Lower leg skin (tissue), 4 donors: ENCODE measurements around the gene TFRC. TPM values are rescaled to one million over a fixed set of nuclear protein-coding genes. Genes with fewer than 3 reads are reported as not detected.
"Not testable (repeated sequence)": the region's sequence is repeated elsewhere in the genome, so short reads cannot be mapped to it uniquely, and the experiment has no call there.

Source experiments
- DNase-seq, 2 donors: peaks; one replicate each; pipeline ENCODE4 v3.0.0-alpha.2; 2019; ENCODE audit warnings: low spot score in 2 of 2
- H3K4me3 ChIP-seq: fragments of 200-600 bp; sonication (generic); 2 replicates; pipeline ENCODE4 v1.5.1; 2017; ENCODE audit warnings: mild to moderate bottlenecking, low read depth; ENCODE audit not compliant: poor library complexity, severe bottlenecking
- CTCF ChIP-seq, 3 donors: fragments of 450-650 bp; IDR thresholded peaks; one replicate each; pipeline ENCODE4 v1.5.1; 2016; ENCODE audit warnings: antibody characterized with exemption in 3 of 3, mild to moderate bottlenecking in 3 of 3, moderate library complexity in 2 of 3
- POLR2A ChIP-seq, 2 donors: fragments of 450-650 bp; IDR thresholded peaks; one replicate each; pipeline ENCODE4 v1.6.1; 2016 to 2017; ENCODE audit warnings: antibody characterized with exemption in 2 of 2, mild to moderate bottlenecking in 1 of 2, moderate library complexity in 1 of 2
- WGBS, 2 donors: methylation state at CpG; one replicate each; pipeline ENCODE4 v1.1.5; 2018; 5-methylcytosine and 5-hydroxymethylcytosine counted together
- intact Hi-C: fragments of 100-400 bp; cut with DNase I; formaldehyde crosslinking; loops from one replicate; pipeline ENCODE4 v1.15.0; 2023; ENCODE audit warnings: low total_unique reads
- total RNA-seq, 4 donors: library from RNA; depleted of rRNA; stranded (reverse); fragments of >200 nt; gene quantifications; one replicate each; pipeline ENCODE4 v1.1.0, GENCODE V29; 2016

TFRC gene
- total RNA-seq, 4 donors from 2014 or later: 48.3 to 73.5 (median 59.6) TPM

GRCh38 chr3:196079682-196080081 is 2.2 kb downstream of the TFRC start:
- intact Hi-C loops: loop anchor here (5.0 kb wide), 1 partner anchor 118 kb away; no protein-coding TSS in a partner anchor
- no peak overlapping the region for H3K4me3 ChIP-seq
- DNase-seq: no peak
- TF ChIP-seq CTCF (IDR thresholded peaks at IDR 0.05) (no peak), POLR2A (IDR thresholded peaks at IDR 0.05) (no peak)
- WGBS, 2 donors: 74 to 86% methylated on average over 3 of the region's 3 CpGs

GRCh38 chr3:196075013-196075412 is 6.9 kb downstream of the TFRC start:
- DNase-seq: no peak
- intact Hi-C loops: no loop called here
- no peak overlapping the region for H3K4me3 ChIP-seq
- 83 to 89% methylated on average over 6 of the region's 6 CpGs for WGBS, 2 donors
- TF ChIP-seq CTCF (IDR thresholded peaks at IDR 0.05) (no peak), POLR2A (IDR thresholded peaks at IDR 0.05) (no peak)

GRCh38 chr3:196073255-196073753 is 8.6 kb downstream of the TFRC start:
- no peak overlapping the region for H3K4me3 ChIP-seq
- DNase-seq: peak in 1 of 2 donors; percentile 55
- no peak for TF ChIP-seq CTCF (IDR thresholded peaks at IDR 0.05)
- no peak for TF ChIP-seq POLR2A (IDR thresholded peaks at IDR 0.05)
- WGBS, 2 donors: 18 to 25% methylated on average over 6 of the region's 6 CpGs
- intact Hi-C loops: no loop called here

- WGBS, 2 donors: 100% methylated on average over 1 of the region's 1 CpG
- intact Hi-C loops: no loop called here
- H3K4me3 ChIP-seq: no peak overlapping the region
- DNase-seq: no peak
- no peak for TF ChIP-seq CTCF (IDR thresholded peaks at IDR 0.05)
- no peak for TF ChIP-seq POLR2A (IDR thresholded peaks at IDR 0.05)
Measured at GRCh38 chr3:196072313-196072712, 9.6 kb downstream of the TFRC start.

GRCh38 chr3:196068812-196069211 is 13.1 kb downstream of the TFRC start:
- DNase-seq, H3K4me3 ChIP-seq, intact Hi-C loops: not testable (repeated sequence)
- WGBS, 2 donors: 90 to 96% methylated on average over 4 of the region's 4 CpGs

GRCh38 chr3:196067439-196067838 is 14.5 kb downstream of the TFRC start:
- no peak overlapping the region for H3K4me3 ChIP-seq
- intact Hi-C loops: no loop called here
- WGBS, 2 donors: 92% methylated on average over 3 of the region's 3 CpGs
- no peak for DNase-seq
- TF ChIP-seq CTCF (IDR thresholded peaks at IDR 0.05) (no peak), POLR2A (IDR thresholded peaks at IDR 0.05) (no peak)
